Gastrocnemius medialis (tissue), 4 donors: Measurements from ENCODE around the gene ZNF407.

Experiments used
- CTCF ChIP-seq, 5 experiments: fragments of 450-650 bp in 3 of 5; fragments of 200-600 bp in 2 of 5; sonication (generic) in 2 of 5; IDR thresholded peaks in 4 of 5; conservative IDR thresholded peaks in 1 of 5; 1 replicate in 4 of 5; 2 replicates in 1 of 5; pipeline ENCODE4 v1.5.1; 2016 to 2019; ENCODE audit warnings: antibody characterized with exemption in 5 of 5, mild to moderate bottlenecking in 3 of 5, moderate library complexity in 3 of 5
- POLR2A ChIP-seq, 2 donors: fragments of 450-650 bp; IDR thresholded peaks; one replicate each; pipeline ENCODE4 v1.6.1; 2017; ENCODE audit warnings: antibody characterized with exemption in 2 of 2, mild to moderate bottlenecking in 2 of 2, moderate library complexity in 2 of 2

- no peak for TF ChIP-seq CTCF (IDR thresholded peaks at IDR 0.05 in 4 of 5, conservative IDR thresholded peaks at IDR 0.05 in 1 of 5)
- TF ChIP-seq POLR2A (IDR thresholded peaks at IDR 0.05) = no peak
Measured at GRCh38 chr18:74682991-74683297, 85.3 kb downstream of the ZNF407 start.
